Measurements from ENCODE around the gene HSD3B7.

Gene HSD3B7

GRCh38 chr16:30982548-30983288, 2.3 kb upstream of the HSD3B7 start:
- no peak for DNase-seq

GRCh38 chr16:30983289-30983889, 1.6 kb upstream of the HSD3B7 start:
- no peak for DNase-seq

- no peak for DNase-seq
Measured at GRCh38 chr16:30983898-30984610, 953 bp upstream of the HSD3B7 start.

- peak in 2 of 56 donors; percentile 14 to 15 for DNase-seq
Measured at GRCh38 chr16:30985401-30986128, 558 bp downstream of the HSD3B7 start.

- no peak for DNase-seq
Measured at GRCh38 chr16:30986129-30986991, 1.4 kb downstream of the HSD3B7 start.

GRCh38 chr16:30987581-30988190, 2.7 kb downstream of the HSD3B7 start:
- no peak for DNase-seq

GRCh38 chr16:30989469-30990047, 4.6 kb downstream of the HSD3B7 start:
- DNase-seq: no peak

GRCh38 chr16:30990105-30990504, 5.1 kb downstream of the HSD3B7 start:
- DNase-seq: no peak

GRCh38 chr16:30991052-30991451, 6.0 kb downstream of the HSD3B7 start:
- DNase-seq: no peak

- no peak for DNase-seq
Measured at GRCh38 chr16:30992276-30992780, 7.3 kb downstream of the HSD3B7 start.

- DNase-seq: no peak
Measured at GRCh38 chr16:30992931-30993816, 8.2 kb downstream of the HSD3B7 start.

GRCh38 chr16:30995927-30996323, 10.9 kb downstream of the HSD3B7 start:
- no peak for DNase-seq

GRCh38 chr16:30996324-30996984, 11.4 kb downstream of the HSD3B7 start:
- DNase-seq: no peak

- DNase-seq: peak in 23 of 56 donors; percentile 7 to 63 (median 29)
Measured at GRCh38 chr16:30996985-30997724, 12.1 kb downstream of the HSD3B7 start.

GRCh38 chr16:30997725-30998711, 13.0 kb downstream of the HSD3B7 start:
- no peak for DNase-seq

Data from nucleus accumbens (tissue), 56 donors.